HCT116 (cell line): ENCODE measurements around the gene TMEM143. TPM values are rescaled to one million over a fixed set of nuclear protein-coding genes. Genes with fewer than 3 reads are reported as not detected.

ENCODE experiments used
- ATAC-seq: fragments of 200-7000 bp; cut with Tn5 transposase; 2 replicates; pipeline ENCODE4 v1.9.1; 2020; ENCODE audit warnings: mild to moderate bottlenecking, moderate library complexity
- BruUV-seq: library from RNA; stranded (reverse); fragments of 400-500 nt; replicated peaks from 2 replicates; lab custom pipeline; 2021; lab: Mats Ljungman, UMichigan
- CTCF ChIA-PET: fragments of 300-600 bp; sonication (Branson Sonifier 250); formaldehyde crosslinking; loops from one replicate; lab custom pipeline; 2021; ENCODE audit warnings: antibody characterized with exemption; lab: Charles Lee
- POLR2A ChIA-PET: fragments of 300-600, 350-600 bp; sonication (Branson Sonifier 250); formaldehyde crosslinking; loops from one replicate; lab custom pipeline; 2021; ENCODE audit warnings: antibody characterized with exemption; lab: Charles Lee
- RAD21 ChIA-PET, 2 experiments: fragments of 300-600 bp; sonication (Branson Sonifier 250); formaldehyde crosslinking; loops; one replicate each; lab custom pipeline; 2023; ENCODE audit warnings: low total read pairs in 2 of 2; ENCODE audit not compliant: uncharacterized antibody in 2 of 2, unreplicated experiment in 2 of 2, low non-redundant PET in 1 of 2; lab: Charles Lee
- DNase-seq: peaks from one replicate; pipeline ENCODE4 v3.0.0-alpha.2; 2010; ENCODE audit warnings: low read depth, low spot score
- H2AFZ ChIP-seq: fragments of 200-600 bp; shearing (Covaris generic), sonication (generic); 2 replicates; pipeline ENCODE4 v1.6.1; 2017; ENCODE audit warnings: low read depth, mixed run types, mixed read lengths, antibody characterized with exemption, low read length; ENCODE audit not compliant: poor library complexity, severe bottlenecking
- H3K27ac ChIP-seq: 2 replicates; pipeline ENCODE4 v1.5.1; 2012; ENCODE audit warnings: low read depth, low read length
- H3K27me3 ChIP-seq: fragments of 200-600 bp; sonication (generic); 2 replicates; pipeline ENCODE4 v1.6.1; 2016; ENCODE audit warnings: mixed run types, low read length, mixed read lengths; ENCODE audit not compliant: insufficient read depth
- H3K36me3 ChIP-seq, 2 experiments: fragments of 200-500 bp in 1 of 2; fragments of 200-600 bp in 1 of 2; sonication (Bioruptor generic) in 1 of 2; sonication (generic) in 1 of 2; 2 replicates each; pipeline versions ENCODE4 v1.5.1 to v1.6.1; 2014 to 2016; ENCODE audit warnings: low read length in 2 of 2, inconsistent platforms in 1 of 2, mixed read lengths in 1 of 2, mixed run types in 1 of 2; ENCODE audit not compliant: insufficient read depth in 2 of 2, control insufficient read depth in 1 of 2
- H3K4me1 ChIP-seq, 2 experiments: fragments of 200-600 bp in 1 of 2; sonication (generic) in 1 of 2; 2 replicates each; pipeline versions ENCODE4 v1.5.1 to v1.6.1; 2012 to 2017; ENCODE audit warnings: low read length in 2 of 2, inconsistent platforms in 1 of 2, mild to moderate bottlenecking in 1 of 2, mixed read lengths in 1 of 2, mixed run types in 1 of 2, moderate library complexity in 1 of 2; ENCODE audit not compliant: insufficient read depth in 2 of 2, control insufficient read depth in 1 of 2
- H3K4me2 ChIP-seq: fragments of 200-600 bp; sonication (generic); 2 replicates; pipeline ENCODE4 v1.6.1; 2017; ENCODE audit warnings: mixed run types, low read length, mixed read lengths
- H3K4me3 ChIP-seq, 2 experiments: fragments of 200-600 bp in 1 of 2; sonication (generic) in 1 of 2; replicated peaks in 1 of 2; 2 replicates each; pipeline ENCODE4 v1.5.1; 2011 to 2016; ENCODE audit warnings: low read length in 2 of 2, control low read depth in 1 of 2, low read depth in 1 of 2, mild to moderate bottlenecking in 1 of 2, mixed read lengths in 1 of 2, mixed run types in 1 of 2
- H3K79me2 ChIP-seq: fragments of 200-600 bp; sonication (generic); 2 replicates; pipeline ENCODE4 v1.6.1; 2017; ENCODE audit warnings: mild to moderate bottlenecking, mixed run types, low read length, moderate library complexity, mixed read lengths; ENCODE audit not compliant: insufficient read depth
- H3K9ac ChIP-seq: fragments of 200-600 bp; sonication (generic); 2 replicates; pipeline ENCODE4 v1.6.1; 2016; ENCODE audit warnings: low read length, mixed read lengths
- H3K9me2 ChIP-seq: fragments of 200-600 bp; sonication (generic), shearing (Covaris generic); 2 replicates; pipeline ENCODE4 v1.6.1; 2017; ENCODE audit warnings: mixed run types, mild to moderate bottlenecking, moderate library complexity; ENCODE audit not compliant: insufficient read depth
- H3K9me3 ChIP-seq, 2 experiments: fragments of 200-500 bp in 1 of 2; fragments of 200-600 bp in 1 of 2; sonication (Bioruptor generic) in 1 of 2; sonication (generic) in 1 of 2; 2 replicates each; pipeline ENCODE4 v1.6.1; 2014 to 2017; ENCODE audit warnings: low read length in 2 of 2, mixed read lengths in 2 of 2, inconsistent platforms in 1 of 2, low read depth in 1 of 2, mild to moderate bottlenecking in 1 of 2, mixed run types in 1 of 2, moderate library complexity in 1 of 2; ENCODE audit not compliant: control insufficient read depth in 1 of 2, insufficient read depth in 1 of 2
- H4K20me1 ChIP-seq: fragments of 200-600 bp; sonication (generic), shearing (Covaris generic); 2 replicates; pipeline ENCODE4 v1.6.1; 2017; ENCODE audit warnings: mixed run types, mild to moderate bottlenecking, moderate library complexity; ENCODE audit not compliant: insufficient read depth
- CBX3 ChIP-seq: IDR thresholded peaks from 2 replicates; pipeline ENCODE4 v1.6.1; 2012; ENCODE audit warnings: low read depth
- CEBPB ChIP-seq: IDR thresholded peaks from 2 replicates; pipeline ENCODE4 v1.6.1; 2012; ENCODE audit warnings: low read depth
- CTCF ChIP-seq, 3 experiments: fragments of 200-600 bp in 1 of 3; sonication (generic) in 1 of 3; IDR thresholded peaks in 2 of 3; conservative IDR thresholded peaks in 1 of 3; 2 replicates each; pipeline ENCODE4 v1.5.1; 2012 to 2017; ENCODE audit warnings: low read depth in 2 of 3, low read length in 2 of 3, antibody characterized with exemption in 1 of 3, borderline replicate concordance in 1 of 3, control low read depth in 1 of 3, mild to moderate bottlenecking in 1 of 3, mixed read lengths in 1 of 3, mixed run types in 1 of 3, moderate library complexity in 1 of 3; ENCODE audit not compliant: insufficient read depth in 1 of 3
- EGR1 ChIP-seq: IDR thresholded peaks from 2 replicates; pipeline ENCODE4 v1.6.1; 2012; ENCODE audit warnings: low read depth
- FOSL1 ChIP-seq: IDR thresholded peaks from 2 replicates; pipeline ENCODE4 v1.6.1; 2012; ENCODE audit warnings: low read depth
- MAX ChIP-seq: IDR thresholded peaks from 2 replicates; pipeline ENCODE4 v1.6.1; 2012
- POLR2A ChIP-seq: IDR thresholded peaks from 2 replicates; pipeline ENCODE4 v1.7.0; 2011; ENCODE audit warnings: borderline replicate concordance; ENCODE audit not compliant: insufficient read depth, insufficient read length; ENCODE audit errors: extremely low read depth
- POLR2AphosphoS5 ChIP-seq: IDR thresholded peaks from 2 replicates; pipeline ENCODE4 v1.6.1; 2011; ENCODE audit warnings: mild to moderate bottlenecking, low read depth, low read length, moderate library complexity
- SIN3A ChIP-seq: IDR thresholded peaks from 2 replicates; pipeline ENCODE4 v1.6.1; 2012; ENCODE audit warnings: low read depth
- SP1 ChIP-seq: IDR thresholded peaks from 2 replicates; pipeline ENCODE4 v1.6.1; 2012; ENCODE audit warnings: low read depth
- SRF ChIP-seq: IDR thresholded peaks from 2 replicates; pipeline ENCODE4 v1.6.1; 2012; ENCODE audit warnings: low read depth
- TCF7L2 ChIP-seq: IDR thresholded peaks from 2 replicates; pipeline ENCODE4 v1.7.0; 2011; ENCODE audit warnings: borderline replicate concordance, inconsistent platforms; ENCODE audit not compliant: insufficient read depth, insufficient read length; ENCODE audit errors: extremely low read depth
- YY1 ChIP-seq: IDR thresholded peaks from 2 replicates; pipeline ENCODE4 v1.6.1; 2011; ENCODE audit warnings: low read length, low read depth, moderate library complexity, mild to moderate bottlenecking; ENCODE audit not compliant: insufficient replicate concordance; ENCODE audit errors: extremely low read depth
- ZBTB33 ChIP-seq: IDR thresholded peaks from 2 replicates; pipeline ENCODE4 v1.6.1; 2011; ENCODE audit warnings: mild to moderate bottlenecking, low read length, moderate library complexity; ENCODE audit not compliant: insufficient replicate concordance; ENCODE audit errors: extremely low read depth
- ZFX ChIP-seq: fragments of 450-650 bp; IDR thresholded peaks from 2 replicates; pipeline ENCODE4 v1.6.1; 2017
- intact Hi-C: fragments of 100-400 bp; cut with micrococcal nuclease; formaldehyde crosslinking; loops from 2 replicates; pipeline ENCODE4 v1.10.0; 2022
- total RNA-seq: library from RNA; stranded (reverse); gene quantifications from one replicate; pipeline ENCODE4 v1.2.1, GENCODE V29; 2021; ENCODE audit not compliant: unreplicated experiment

The TMEM143 gene
- total RNA-seq, 1 experiment from 2014 or later = 13.2 TPM

GRCh38 chr19:48321622-48322591, 41.8 kb downstream of the TMEM143 start:
- BruUV-seq = TSS peak; percentile 72
- ATAC-seq = peak; percentile 69
- Histone ChIP-seq H3K4me1 (peaks cover 40 to 76% of the 10 kb centered on the region in 2 experiments), H3K9me2 (no peaks in the 10 kb centered on the region), H3K36me3 (no peaks in the 10 kb centered on the region), H3K9me3 (no peaks in the 10 kb centered on the region), H3K27me3 (no peaks in the 10 kb centered on the region), H3K79me2 (peaks cover 14% of the 10 kb centered on the region), H3K9ac (peak overlapping the region; percentile 85), H4K20me1 (no peaks in the 10 kb centered on the region), H2AFZ (no peak overlapping the region), H3K4me2 (peak overlapping the region; percentile 94), H3K4me3 (peak overlapping the region; percentile 55 to 67), H3K27ac (peak overlapping the region; percentile 96)
- TF ChIP-seq MAX = peak; percentile 96
- TF ChIP-seq ZBTB33 = peak; percentile 14
- peak in 1 of 3 experiments; percentile 8; a peak in 1 of 6 replicates for TF ChIP-seq CTCF (IDR thresholded peaks at IDR 0.05 in 2 of 3, conservative IDR thresholded peaks at IDR 0.05 in 1 of 3; ENCODE audit: borderline replicate concordance in 1 of 3, insufficient read depth in 1 of 3, low read depth in 2 of 3, low read length in 2 of 3)
- TF ChIP-seq ZFX = peak; percentile 57; the same call in 1 of the 2 replicates
- TF ChIP-seq POLR2A = peak; percentile 59
- no peak for TF ChIP-seq CEBPB
- peak; percentile 98 for TF ChIP-seq EGR1
- peak; percentile 97 for TF ChIP-seq POLR2AphosphoS5
- TF ChIP-seq SRF = no peak; the same call in 1 of the 2 replicates
- peak; percentile 70 for TF ChIP-seq TCF7L2
- TF ChIP-seq SP1 = peak; percentile 95
- TF ChIP-seq CBX3 = no peak; the same call in 1 of the 2 replicates
- peak; percentile 47 for TF ChIP-seq YY1
- peak; percentile 65 for TF ChIP-seq SIN3A
- TF ChIP-seq FOSL1 = no peak
- RAD21 ChIA-PET = interaction anchor here (1.3 to 4.2 kb wide), 3 partner anchors 11 to 42 kb away, joined by 3 to 54 read pairs (median 32); partner anchors contain the start of genes SYNGR4 (in 1 of the 2) and TMEM143 (in 1 of the 2)
- peak; percentile 94 for DNase-seq
- CTCF ChIA-PET = interaction anchor here (0.9 to 10.2 kb wide), 12 partner anchors 12 to 264 kb away, joined by 3 to 158 read pairs (median 4); partner anchors contain the start of genes KDELR1, SYNGR4 and TMEM143
- POLR2A ChIA-PET = interaction anchor here (0.5 to 5.8 kb wide), 6 partner anchors 11 to 297 kb away, joined by 3 to 53 read pairs (median 4); partner anchors contain the start of genes RPL18, SPHK2, SYNGR4 and TMEM143
- intact Hi-C loops = loop anchor here (10.0 kb wide), 2 partner anchors 73 to 263 kb away; partner anchors contain the start of genes GRIN2D and KDELR1
